HG03280 (cell line): ENCODE data around the gene LAMA2.

Experiments
- ATAC-seq: cut with Tn5 transposase; IDR thresholded peaks from one replicate; pipeline ENCODE4 v1.9.1; 2021; ENCODE audit warnings: mild to moderate bottlenecking, moderate library complexity; ENCODE audit not compliant: unreplicated experiment

LAMA2 gene, protein sequence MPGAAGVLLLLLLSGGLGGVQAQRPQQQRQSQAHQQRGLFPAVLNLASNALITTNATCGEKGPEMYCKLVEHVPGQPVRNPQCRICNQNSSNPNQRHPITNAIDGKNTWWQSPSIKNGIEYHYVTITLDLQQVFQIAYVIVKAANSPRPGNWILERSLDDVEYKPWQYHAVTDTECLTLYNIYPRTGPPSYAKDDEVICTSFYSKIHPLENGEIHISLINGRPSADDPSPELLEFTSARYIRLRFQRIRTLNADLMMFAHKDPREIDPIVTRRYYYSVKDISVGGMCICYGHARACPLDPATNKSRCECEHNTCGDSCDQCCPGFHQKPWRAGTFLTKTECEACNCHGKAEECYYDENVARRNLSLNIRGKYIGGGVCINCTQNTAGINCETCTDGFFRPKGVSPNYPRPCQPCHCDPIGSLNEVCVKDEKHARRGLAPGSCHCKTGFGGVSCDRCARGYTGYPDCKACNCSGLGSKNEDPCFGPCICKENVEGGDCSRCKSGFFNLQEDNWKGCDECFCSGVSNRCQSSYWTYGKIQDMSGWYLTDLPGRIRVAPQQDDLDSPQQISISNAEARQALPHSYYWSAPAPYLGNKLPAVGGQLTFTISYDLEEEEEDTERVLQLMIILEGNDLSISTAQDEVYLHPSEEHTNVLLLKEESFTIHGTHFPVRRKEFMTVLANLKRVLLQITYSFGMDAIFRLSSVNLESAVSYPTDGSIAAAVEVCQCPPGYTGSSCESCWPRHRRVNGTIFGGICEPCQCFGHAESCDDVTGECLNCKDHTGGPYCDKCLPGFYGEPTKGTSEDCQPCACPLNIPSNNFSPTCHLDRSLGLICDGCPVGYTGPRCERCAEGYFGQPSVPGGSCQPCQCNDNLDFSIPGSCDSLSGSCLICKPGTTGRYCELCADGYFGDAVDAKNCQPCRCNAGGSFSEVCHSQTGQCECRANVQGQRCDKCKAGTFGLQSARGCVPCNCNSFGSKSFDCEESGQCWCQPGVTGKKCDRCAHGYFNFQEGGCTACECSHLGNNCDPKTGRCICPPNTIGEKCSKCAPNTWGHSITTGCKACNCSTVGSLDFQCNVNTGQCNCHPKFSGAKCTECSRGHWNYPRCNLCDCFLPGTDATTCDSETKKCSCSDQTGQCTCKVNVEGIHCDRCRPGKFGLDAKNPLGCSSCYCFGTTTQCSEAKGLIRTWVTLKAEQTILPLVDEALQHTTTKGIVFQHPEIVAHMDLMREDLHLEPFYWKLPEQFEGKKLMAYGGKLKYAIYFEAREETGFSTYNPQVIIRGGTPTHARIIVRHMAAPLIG (N-terminal part only)

DNA sequence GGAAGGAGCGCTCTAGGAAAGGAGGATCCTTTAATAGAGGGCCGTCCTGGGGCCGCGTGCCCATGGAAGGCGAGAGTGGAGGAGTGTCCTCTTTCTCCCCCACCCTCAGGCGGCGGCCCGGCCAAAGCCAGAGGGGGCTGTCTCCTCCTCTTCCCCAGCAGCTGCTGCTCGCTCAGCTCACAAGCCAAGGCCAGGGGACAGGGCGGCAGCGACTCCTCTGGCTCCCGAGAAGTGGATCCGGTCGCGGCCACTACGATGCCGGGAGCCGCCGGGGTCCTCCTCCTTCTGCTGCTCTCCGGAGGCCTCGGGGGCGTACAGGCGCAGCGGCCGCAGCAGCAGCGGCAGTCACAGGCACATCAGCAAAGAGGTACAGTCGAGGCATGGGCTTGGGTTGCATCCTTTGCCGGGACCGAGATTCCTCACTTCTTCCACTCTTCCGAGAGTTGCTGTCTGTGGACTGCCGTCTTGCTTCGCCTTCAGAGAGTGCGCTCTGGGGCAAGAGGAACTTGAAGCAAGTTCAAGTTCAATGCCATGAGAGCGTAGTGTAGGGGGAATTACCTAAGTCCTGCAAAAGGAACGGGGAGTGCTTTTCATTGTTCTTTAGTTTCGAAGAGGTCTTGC, at the start of gene LAMA2:
Gene LAMA2 (plus strand): TSS at position 148 of the 621 bp plus-strand sequence. CDS start 108 bp downstream, at position 256.
- no peak for ATAC-seq

DNA sequence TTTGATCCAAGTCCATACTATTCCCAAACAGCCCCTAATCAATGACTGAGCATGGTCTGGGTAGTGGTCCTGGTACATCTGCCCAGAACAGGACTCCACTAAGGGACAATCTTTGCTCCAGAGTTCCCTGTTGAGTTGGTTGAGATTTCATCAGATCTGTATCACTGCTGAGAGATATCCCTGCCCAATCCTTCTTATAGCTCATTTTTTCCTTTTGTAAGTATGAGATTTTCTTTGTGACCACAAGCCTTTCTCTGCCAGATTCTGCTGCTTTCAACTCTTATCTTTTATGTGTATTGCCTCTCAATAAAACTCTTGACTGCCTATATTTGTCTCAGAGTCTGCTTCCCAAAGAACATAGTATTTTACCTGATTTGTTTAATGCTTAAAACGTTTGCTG, 46.2 kb upstream of the LAMA2 start:
- ATAC-seq: no peak

DNA sequence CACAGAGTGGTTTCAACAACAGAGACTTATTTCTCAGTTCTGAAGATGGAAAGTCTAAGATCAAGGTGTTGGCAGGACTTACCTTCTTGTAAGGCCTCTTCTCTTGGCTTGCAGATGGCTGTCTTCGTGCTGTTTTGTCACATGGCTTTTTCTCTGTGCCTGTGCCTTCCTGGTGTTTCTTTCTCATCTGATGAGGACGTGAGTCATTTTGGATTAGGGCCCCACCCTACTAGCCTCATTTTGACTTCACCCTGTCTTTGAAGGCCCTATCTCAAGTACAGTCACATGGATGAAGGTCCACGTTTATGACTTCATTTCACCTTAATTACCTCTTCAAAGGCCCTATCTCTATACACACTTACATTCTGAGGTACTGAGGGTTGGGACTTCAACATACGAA, 41.4 kb upstream of the LAMA2 start:
- no peak for ATAC-seq

DNA sequence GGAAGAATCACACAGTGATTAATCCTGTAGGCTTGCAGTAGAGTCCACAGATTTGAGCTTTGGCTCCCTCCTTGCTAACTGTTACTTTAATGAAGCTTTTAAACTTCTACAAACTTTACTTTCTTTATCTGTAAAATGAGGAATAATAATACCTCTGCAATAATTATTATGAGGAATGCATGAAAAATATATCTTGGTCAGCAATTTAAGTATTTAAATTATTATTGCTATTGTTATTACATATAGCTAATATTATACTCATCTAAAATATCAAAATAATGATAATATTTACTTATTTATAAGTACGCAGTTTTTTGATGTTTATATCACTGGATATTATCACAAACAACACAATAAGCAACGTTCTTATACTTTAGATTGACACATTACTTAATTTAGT, 38.3 kb upstream of the LAMA2 start:
- no peak for ATAC-seq

DNA sequence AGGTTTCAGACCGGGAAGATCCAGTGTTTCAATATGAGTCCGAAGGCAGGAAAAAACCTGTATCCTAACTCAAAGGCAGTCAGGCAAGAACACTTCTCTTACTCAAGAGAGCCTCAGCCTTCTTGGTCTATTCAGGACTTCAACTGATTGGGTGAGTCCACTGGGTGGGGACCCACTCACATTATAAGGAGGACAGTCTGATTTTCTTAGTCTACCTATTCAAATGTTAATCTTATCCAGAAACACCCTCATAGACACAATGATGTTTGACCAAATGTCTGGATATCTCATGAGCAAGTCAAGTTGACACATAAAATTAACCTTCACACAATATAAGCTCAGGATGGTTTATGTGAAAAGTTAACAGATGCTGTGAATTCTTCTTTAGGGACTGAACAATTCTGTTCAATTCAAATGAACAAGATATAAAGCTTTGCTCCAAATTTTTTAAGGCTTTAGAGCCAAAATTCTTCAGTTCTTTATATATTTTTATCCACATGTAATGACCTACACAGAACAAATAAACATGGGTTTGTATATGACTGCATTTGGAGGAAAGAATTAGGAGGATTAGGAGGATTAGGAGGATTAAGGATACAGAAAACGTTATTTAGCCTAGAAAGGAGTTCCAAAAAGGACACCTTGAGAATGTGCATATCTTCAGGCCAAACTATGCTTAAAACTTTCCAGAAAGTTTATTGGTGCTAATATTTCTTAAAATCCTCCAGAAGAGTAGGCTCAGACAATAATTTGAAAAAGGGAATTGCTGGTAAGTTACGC, 35.3 kb upstream of the LAMA2 start:
- ATAC-seq: no peak

GRCh38 chr6:128848212-128848935, 34.6 kb upstream of the LAMA2 start:
- no peak for ATAC-seq

DNA sequence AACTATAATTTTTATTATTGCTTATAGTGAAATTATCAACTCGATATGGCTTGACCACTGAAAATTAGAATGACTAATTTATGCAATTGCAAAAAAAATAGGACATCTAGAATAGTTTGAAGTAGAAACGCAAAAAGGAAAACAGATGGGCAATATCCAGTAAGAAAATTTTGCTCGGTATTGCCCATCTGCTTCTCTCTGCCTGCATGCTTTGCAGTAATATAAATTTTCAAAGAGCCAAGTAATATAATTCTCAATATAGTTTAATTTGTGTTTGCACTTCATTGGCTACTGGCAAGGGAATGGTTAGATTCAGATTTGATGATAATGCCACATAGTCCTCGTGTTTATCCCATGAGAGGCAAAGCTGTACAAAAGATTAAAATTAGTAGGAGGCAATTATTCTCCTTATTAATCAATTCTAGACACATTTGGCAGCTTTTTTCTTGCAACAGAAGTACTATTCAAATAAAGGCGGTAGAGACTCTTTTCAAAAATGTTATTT, 27.3 kb upstream of the LAMA2 start:
- no peak for ATAC-seq

GRCh38 chr6:128857806-128858205, 25.1 kb upstream of the LAMA2 start:
- ATAC-seq: no peak

GRCh38 chr6:128860782-128861181, 22.2 kb upstream of the LAMA2 start:
- no peak for ATAC-seq

DNA sequence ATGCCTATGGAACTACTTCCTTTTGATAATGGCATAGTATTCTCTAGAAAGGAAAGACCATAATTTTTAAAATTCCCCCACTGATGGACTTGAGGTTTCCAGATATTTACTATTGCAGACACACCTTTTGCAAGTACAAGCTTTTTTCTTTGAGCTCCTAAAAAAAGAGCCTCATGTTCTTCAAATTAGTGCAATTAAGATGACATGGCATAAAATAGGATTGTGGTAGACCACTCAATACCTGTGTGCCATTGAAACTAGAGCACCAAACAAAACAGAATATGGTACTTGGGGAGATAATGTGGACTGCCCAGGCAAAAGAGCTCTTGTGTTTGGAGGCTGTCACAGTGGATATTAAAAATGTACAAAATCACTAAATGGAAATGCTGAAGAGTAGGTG, 19.0 kb upstream of the LAMA2 start:
- no peak for ATAC-seq

GRCh38 chr6:128870746-128871145, 12.2 kb upstream of the LAMA2 start:
- ATAC-seq: no peak

GRCh38 chr6:128874863-128875262, 8.1 kb upstream of the LAMA2 start:
- ATAC-seq: no peak

DNA sequence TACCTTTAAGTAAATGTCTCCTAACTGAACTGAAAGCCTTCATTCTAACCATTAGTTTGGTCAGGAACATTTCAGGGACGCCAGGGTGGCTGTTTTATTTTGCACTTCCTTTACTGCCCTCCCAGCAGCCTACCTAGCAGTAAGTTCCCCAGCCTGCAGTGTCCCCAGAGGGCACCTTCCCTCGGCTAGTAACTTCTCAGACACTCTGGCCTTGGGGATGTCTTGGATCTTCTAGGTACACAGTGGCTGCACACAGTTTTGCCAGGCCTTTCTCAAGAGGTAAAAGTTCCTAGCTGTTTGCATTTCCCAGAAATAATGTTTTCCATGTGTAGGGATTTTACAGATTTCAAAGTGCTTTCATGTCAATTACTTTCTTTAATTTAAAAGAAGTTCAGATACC, 378 bp upstream of the LAMA2 start:
- no peak for ATAC-seq

- ATAC-seq: no peak
These were observed 968 bp downstream of the LAMA2 start for GRCh38 chr6:128883906-128884305.

DNA sequence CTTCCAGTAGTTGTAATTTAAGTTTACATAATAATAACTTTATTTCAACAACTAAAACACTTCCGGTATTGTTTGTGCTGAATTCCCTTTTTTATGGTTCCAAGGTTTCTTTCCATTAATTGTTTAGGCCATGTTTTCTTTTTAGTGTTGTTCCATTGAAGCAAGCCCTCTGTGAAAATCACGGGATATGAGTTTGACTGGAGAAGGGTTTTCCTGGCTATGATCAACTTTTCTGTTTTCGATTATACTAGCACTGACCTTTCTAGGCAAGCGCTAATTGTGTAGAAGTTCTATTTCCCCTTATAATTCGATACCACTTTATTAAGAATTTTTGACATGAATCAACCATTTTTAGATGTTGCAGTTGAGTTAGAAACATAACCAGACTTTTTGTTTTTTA, 2.4 kb downstream of the LAMA2 start:
- ATAC-seq: no peak

- no peak for ATAC-seq
These were observed 3.8 kb downstream of the LAMA2 start for GRCh38 chr6:128886706-128887105.

- ATAC-seq: no peak
These were observed 5.7 kb downstream of the LAMA2 start for GRCh38 chr6:128888444-128889175.

- ATAC-seq: no peak
These were observed 6.9 kb downstream of the LAMA2 start for GRCh38 chr6:128889870-128890269.
